Germinal center (tissue), 1 donor: ENCODE results near the gene FAM131C.
A peak's percentile ranks its signal among the peaks of the same experiment; 100 is the strongest.
"Not testable (repeated sequence)": the region's sequence is repeated elsewhere in the genome, so short reads cannot be mapped to it uniquely, and the experiment has no call there.

ENCODE experiments used
- DNase-seq: peaks from one replicate; pipeline ENCODE4 v3.0.0; 2012; ENCODE audit warnings: mixed read lengths, low spot score

Gene FAM131C

GRCh38 chr1:16073490-16074119 lies at the start of gene FAM131C:
Gene FAM131C (minus strand): TSS chr1:16073651. CDS start chr1:16073442, 209 bp downstream.
- peak; percentile 79 for DNase-seq

GRCh38 chr1:16122916-16123315 lies 49.5 kb upstream of the FAM131C start:
- DNase-seq: no peak

GRCh38 chr1:16122350-16122881 lies 49.0 kb upstream of the FAM131C start:
- DNase-seq: no peak

- DNase-seq: no peak
These were observed 47.5 kb upstream of the FAM131C start for GRCh38 chr1:16120940-16121410.

- no peak for DNase-seq
These were observed 47.0 kb upstream of the FAM131C start for GRCh38 chr1:16120407-16120806.

- no peak for DNase-seq
These were observed 46.5 kb upstream of the FAM131C start for GRCh38 chr1:16119926-16120325.

- no peak for DNase-seq
These were observed 46.1 kb upstream of the FAM131C start for GRCh38 chr1:16119504-16119903.

- DNase-seq: no peak
These were observed 45.3 kb upstream of the FAM131C start for GRCh38 chr1:16118706-16119105.

GRCh38 chr1:16117936-16118335 lies 44.5 kb upstream of the FAM131C start:
- no peak for DNase-seq

- no peak for DNase-seq
These were observed 43.9 kb upstream of the FAM131C start for GRCh38 chr1:16117369-16117768.

- DNase-seq: no peak
These were observed 43.2 kb upstream of the FAM131C start for GRCh38 chr1:16116625-16117024.

- no peak for DNase-seq
These were observed 42.6 kb upstream of the FAM131C start for GRCh38 chr1:16116002-16116401.

GRCh38 chr1:16115468-16115983 lies 42.1 kb upstream of the FAM131C start:
- no peak for DNase-seq

- no peak for DNase-seq
These were observed 41.3 kb upstream of the FAM131C start for GRCh38 chr1:16114527-16115467.

GRCh38 chr1:16112596-16113555 lies 39.4 kb upstream of the FAM131C start:
- no peak for DNase-seq

- DNase-seq: no peak
These were observed 38.5 kb upstream of the FAM131C start for GRCh38 chr1:16111771-16112595.

- DNase-seq: no peak
These were observed 37.4 kb upstream of the FAM131C start for GRCh38 chr1:16110884-16111283.

- no peak for DNase-seq
These were observed 37.0 kb upstream of the FAM131C start for GRCh38 chr1:16110456-16110855.

GRCh38 chr1:16109571-16109970 lies 36.1 kb upstream of the FAM131C start:
- DNase-seq: no peak

- not testable (repeated sequence) for DNase-seq
These were observed 33.6 kb upstream of the FAM131C start for GRCh38 chr1:16107039-16107438.

GRCh38 chr1:16101623-16102022 lies 28.2 kb upstream of the FAM131C start:
- DNase-seq: no peak
